NCI-H226 (cell line): ENCODE data around the gene MEOX2.

Source experiments
- DNase-seq: peaks from one replicate; pipeline ENCODE4 v3.0.0-alpha.2; 2015

The MEOX2 gene

DNA sequence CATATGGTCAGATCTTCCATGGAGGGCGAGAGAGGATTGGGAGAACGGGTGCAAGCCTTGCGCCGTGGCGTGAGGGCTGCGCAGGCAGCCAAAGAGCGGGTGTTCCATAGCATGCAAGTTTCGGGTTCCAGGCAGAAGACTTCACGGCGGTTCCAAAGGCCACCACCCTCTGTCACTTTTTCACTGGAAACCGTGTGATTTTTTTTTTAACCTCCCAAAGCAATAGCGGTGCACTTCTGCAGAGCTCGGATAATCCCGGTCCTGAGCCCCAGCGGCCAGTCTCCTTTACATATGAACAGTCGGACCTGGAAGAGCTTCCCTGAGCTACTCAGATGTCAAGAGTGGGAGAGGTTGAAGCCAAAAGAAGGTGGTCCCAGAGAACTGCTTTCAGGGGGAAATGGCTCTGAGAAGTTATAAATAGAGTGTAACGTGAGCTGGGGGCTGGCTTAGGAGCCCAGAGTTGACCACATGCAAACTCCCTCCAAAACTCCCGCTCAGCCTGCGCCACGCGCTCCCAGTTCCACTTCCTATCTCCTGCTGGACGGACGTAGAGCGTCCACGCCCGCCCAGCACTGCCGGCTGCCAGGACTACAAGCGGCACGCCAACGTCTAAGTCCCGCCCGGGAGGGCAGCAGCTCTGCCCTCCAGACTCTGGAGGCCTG is at the start of gene MEOX2:
Gene MEOX2 (minus strand): TSS at position 389 of the 662 bp plus-strand sequence. CDS start 281 bp downstream, at position 108.
- DNase-seq, result peak; percentile 49

GRCh38 chr7:15729746-15730145 is 43.3 kb upstream of the MEOX2 start:
- DNase-seq, result no peak

GRCh38 chr7:15725051-15725450 is 38.6 kb upstream of the MEOX2 start:
- DNase-seq, result no peak

DNA sequence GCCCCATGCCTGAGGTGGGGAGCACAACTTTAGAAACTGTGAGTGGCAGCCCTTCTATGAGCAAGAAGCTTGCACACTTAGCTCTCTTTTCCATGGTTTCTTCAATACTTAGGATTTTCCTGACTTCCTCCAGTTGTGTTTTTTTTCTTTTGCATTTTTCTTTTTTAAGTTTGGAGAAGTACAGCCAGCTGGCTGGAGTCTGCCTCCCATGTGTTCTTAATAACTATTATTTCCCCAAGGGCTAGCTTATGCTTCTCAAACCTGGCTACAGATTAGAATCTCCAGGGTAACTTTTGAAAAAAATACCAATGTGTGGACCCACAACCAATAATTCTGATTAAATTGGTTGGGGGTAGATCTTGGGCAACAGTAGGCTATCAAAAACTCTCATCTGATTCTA is 37.4 kb upstream of the MEOX2 start:
- no peak for DNase-seq

GRCh38 chr7:15720849-15721471 is 34.5 kb upstream of the MEOX2 start:
- DNase-seq, result peak; percentile 28

GRCh38 chr7:15719311-15719710 is 32.8 kb upstream of the MEOX2 start:
- DNase-seq, result no peak

GRCh38 chr7:15715435-15715834 is 29.0 kb upstream of the MEOX2 start:
- no peak for DNase-seq

DNA sequence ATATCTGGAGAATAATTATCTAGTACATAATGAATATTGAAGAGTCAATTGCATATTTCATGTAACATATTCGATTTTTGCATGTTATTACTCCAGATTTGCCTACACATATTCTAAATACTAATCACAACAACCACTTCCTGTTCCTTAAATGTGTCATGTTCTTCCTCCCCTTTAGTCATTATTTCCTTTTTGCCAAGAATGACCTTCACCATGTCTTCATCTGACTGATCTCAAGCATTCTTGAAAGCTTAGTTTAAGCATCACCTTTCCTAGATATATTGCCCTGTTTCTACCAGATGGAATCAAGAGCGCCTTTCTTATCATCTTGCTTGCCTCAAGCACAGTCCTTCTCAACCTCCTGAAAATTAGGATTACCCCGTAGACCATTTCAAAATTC is 23.5 kb upstream of the MEOX2 start:
- DNase-seq, result peak; percentile 49

DNA sequence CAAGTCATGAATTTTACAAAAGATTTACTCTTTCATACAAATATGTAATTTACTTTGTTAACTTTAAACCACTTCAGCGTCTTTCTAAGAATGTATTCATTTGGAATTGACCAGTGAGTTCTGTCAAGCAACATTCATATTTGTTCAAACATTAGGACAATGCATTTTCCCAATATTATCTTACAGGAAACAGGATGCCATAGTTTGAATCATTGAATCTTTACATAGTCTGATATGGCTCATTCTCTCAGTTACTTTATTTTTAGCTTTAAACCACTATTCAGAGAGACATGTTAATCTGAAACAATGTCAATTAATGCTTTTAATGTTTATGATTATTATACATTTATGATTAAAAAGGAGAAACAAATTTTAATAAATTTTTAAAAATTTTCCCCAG is 21.1 kb upstream of the MEOX2 start:
- no peak for DNase-seq

- DNase-seq, result no peak
Observed at GRCh38 chr7:15703732-15704131, 17.2 kb upstream of the MEOX2 start.

- no peak for DNase-seq
Observed at GRCh38 chr7:15692501-15693020, 6.1 kb upstream of the MEOX2 start.

GRCh38 chr7:15688911-15689310 is 2.4 kb upstream of the MEOX2 start:
- no peak for DNase-seq

GRCh38 chr7:15688279-15688626 is 1.8 kb upstream of the MEOX2 start:
- no peak for DNase-seq

GRCh38 chr7:15687546-15688278 is 1.2 kb upstream of the MEOX2 start:
- DNase-seq, result no peak

GRCh38 chr7:15686957-15687545 is 568 bp upstream of the MEOX2 start:
- DNase-seq, result no peak

- DNase-seq, result no peak
Observed at GRCh38 chr7:15685358-15686294, 857 bp downstream of the MEOX2 start.

GRCh38 chr7:15684871-15685270 is 1.6 kb downstream of the MEOX2 start:
- DNase-seq, result no peak

DNA sequence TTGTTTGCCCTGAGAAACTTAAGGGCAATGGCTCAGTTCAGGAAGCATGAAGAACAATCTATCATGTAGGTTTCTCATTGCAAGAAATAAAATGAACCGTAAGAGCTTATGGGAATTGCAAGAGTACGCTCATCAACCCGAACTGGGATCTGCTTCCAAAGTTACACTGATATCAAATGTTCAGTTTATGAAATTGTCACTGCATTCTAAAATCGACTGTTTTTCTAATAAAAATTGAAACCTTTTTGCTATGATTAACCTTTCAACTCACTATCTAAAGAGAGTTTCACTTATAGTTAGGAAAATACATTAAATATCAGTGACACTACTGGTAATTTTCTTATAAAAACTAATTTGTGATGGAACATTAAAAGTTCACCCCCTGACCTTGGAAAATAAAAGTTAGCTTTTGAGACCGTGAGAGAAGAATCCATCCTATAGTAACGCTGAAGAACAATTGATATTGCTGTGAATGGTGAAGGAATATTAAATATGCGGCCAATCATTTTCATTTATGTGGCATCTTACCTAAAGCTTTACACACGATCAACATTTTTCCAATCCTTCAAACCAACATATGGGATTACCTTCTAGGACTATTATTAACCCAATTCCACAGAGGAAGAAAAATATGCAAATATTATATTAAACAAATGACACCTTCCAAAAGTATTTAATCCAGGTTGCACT is 2.2 kb downstream of the MEOX2 start:
- no peak for DNase-seq

DNA sequence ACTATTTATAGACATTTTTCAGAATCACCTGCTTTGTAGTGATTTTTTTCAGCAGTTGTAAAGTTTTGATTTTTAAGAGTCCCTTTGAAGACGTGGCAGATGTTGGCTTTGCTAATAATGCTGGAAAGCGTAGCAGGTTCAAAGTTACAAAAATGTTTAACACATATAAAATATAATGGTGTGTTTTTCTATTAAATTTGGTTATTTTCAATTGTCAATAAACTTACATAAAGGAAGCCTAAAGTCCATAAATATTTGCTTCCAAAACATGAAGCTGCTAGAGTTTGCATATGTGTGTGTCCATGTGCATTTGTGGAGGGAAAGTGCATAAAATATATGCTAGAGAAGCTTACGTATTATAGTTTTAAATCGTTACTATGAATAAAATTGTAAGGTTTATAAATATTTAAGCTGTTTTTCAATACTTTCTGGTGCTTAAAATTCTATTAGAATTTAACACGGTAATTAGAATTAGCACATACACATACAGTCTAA is 3.7 kb downstream of the MEOX2 start:
- no peak for DNase-seq

GRCh38 chr7:15682111-15682510 is 4.4 kb downstream of the MEOX2 start:
- no peak for DNase-seq

GRCh38 chr7:15681631-15682030 is 4.9 kb downstream of the MEOX2 start:
- DNase-seq, result no peak

- DNase-seq, result no peak
Observed at GRCh38 chr7:15681186-15681585, 5.3 kb downstream of the MEOX2 start.
